Colonic mucosa (tissue), 4 donors: ENCODE results near the gene ZNF282. TPM values are rescaled to one million over a fixed set of nuclear protein-coding genes. Genes with fewer than 3 reads are reported as not detected.

Source experiments
- DNase-seq: peaks from one replicate; pipeline ENCODE4 v3.0.0-alpha.2; 2020
- H3K27ac ChIP-seq: fragments of 200-600 bp; one replicate; pipeline ENCODE4 v1.8.0; 2021
- H3K27me3 ChIP-seq: fragments of 200-600 bp; one replicate; pipeline ENCODE4 v1.8.0; 2021
- H3K36me3 ChIP-seq: fragments of 200-600 bp; one replicate; pipeline ENCODE4 v1.8.0; 2021
- H3K4me1 ChIP-seq: fragments of 200-600 bp; one replicate; pipeline ENCODE4 v1.8.0; 2021; ENCODE audit warnings: mild to moderate bottlenecking
- H3K4me3 ChIP-seq: fragments of 200-600 bp; one replicate; pipeline ENCODE4 v1.8.0; 2021
- H3K9ac ChIP-seq, 2 donors: one replicate each; pipeline ENCODE4 v1.7.0; 2013; ENCODE audit warnings: control low read depth in 2 of 2, low read depth in 2 of 2, low read length in 2 of 2
- H3K9me3 ChIP-seq: fragments of 200-600 bp; one replicate; pipeline ENCODE4 v1.8.0; 2021
- intact Hi-C: fragments of 100-400 bp; cut with DNase I; formaldehyde crosslinking; loops from one replicate; pipeline ENCODE4 v1.14.1; 2022
- total RNA-seq, 2 donors: library from RNA; stranded (reverse); fragmentation: NEBNext Ultra II Directional in 1 of 2; extraction: Animal tissue kit (Norgen Biotek cat#: 25700) in 1 of 2; gene quantifications; one replicate each; pipeline ENCODE4 v1.2.1, GENCODE V29; 2021
- TF ChIP-seq, protein P1 (sequence below): fragments of 200-600 bp; IDR thresholded peaks from one replicate; pipeline ENCODE4 v1.8.0; 2022; ENCODE audit warnings: antibody characterized with exemption, mild to moderate bottlenecking
- donor health status: healthy.
- donor health status: DM: no; HTN: no; CAD: no.
- donor health status: DM: no; HTN: no; CAD: no.

The ZNF282 gene
- total RNA-seq, 2 donors from 2014 or later: 24.1 to 31.5 TPM

DNA sequence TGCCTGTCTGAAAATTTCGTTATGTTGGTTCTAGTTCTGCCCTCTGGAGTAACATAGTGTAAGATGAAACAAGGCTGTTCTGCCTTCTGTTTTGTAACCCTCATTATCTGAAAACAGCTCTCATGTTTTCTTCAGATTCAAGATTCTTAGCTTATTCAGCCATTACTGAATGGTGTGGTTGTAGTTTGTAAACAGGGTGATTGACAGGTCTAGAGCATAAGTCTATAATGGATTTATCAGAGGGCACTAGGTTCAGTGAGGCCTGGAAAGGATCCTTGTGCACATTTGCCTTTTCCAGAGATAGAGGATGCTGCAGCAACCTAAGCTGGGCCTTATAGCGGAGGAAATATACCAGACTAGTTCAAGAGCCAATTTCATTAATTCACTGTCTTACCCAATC lies 42.0 kb upstream of the ZNF282 start:
- intact Hi-C loops: no loop called here
- Histone ChIP-seq H3K27ac (no peak overlapping the region), H3K27me3 (no peaks in the 10 kb centered on the region), H3K4me3 (no peak overlapping the region), H3K4me1 (no peaks in the 10 kb centered on the region), H3K9ac (no peak overlapping the region), H3K9me3 (no peaks in the 10 kb centered on the region), H3K36me3 (no peaks in the 10 kb centered on the region)
- no peak for DNase-seq
- TF ChIP-seq, protein P1, sequence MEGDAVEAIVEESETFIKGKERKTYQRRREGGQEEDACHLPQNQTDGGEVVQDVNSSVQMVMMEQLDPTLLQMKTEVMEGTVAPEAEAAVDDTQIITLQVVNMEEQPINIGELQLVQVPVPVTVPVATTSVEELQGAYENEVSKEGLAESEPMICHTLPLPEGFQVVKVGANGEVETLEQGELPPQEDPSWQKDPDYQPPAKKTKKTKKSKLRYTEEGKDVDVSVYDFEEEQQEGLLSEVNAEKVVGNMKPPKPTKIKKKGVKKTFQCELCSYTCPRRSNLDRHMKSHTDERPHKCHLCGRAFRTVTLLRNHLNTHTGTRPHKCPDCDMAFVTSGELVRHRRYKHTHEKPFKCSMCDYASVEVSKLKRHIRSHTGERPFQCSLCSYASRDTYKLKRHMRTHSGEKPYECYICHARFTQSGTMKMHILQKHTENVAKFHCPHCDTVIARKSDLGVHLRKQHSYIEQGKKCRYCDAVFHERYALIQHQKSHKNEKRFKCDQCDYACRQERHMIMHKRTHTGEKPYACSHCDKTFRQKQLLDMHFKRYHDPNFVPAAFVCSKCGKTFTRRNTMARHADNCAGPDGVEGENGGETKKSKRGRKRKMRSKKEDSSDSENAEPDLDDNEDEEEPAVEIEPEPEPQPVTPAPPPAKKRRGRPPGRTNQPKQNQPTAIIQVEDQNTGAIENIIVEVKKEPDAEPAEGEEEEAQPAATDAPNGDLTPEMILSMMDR: no peak

DNA sequence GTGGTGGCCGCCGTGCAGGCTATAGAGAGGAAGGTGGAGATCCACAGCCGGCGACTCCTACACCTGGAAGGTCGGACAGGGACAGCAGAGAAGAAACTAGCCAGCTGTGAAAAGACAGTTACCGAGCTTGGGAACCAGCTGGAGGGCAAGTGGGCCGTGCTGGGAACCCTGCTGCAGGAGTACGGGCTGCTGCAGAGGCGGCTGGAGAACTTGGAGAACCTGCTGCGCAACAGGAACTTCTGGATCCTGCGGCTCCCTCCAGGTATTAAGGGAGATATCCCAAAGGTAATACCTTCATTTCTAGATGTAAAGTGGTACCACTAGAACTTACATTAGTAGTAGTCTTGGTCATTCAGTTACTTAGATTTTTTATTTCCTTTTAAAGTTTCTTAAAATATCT lies 41.3 kb upstream of the ZNF282 start:
- intact Hi-C loops: no loop called here
- Histone ChIP-seq H3K4me3 (no peak overlapping the region), H3K9ac (no peak overlapping the region), H3K27ac (no peak overlapping the region), H3K9me3 (no peaks in the 10 kb centered on the region), H3K36me3 (no peaks in the 10 kb centered on the region), H3K27me3 (no peaks in the 10 kb centered on the region), H3K4me1 (no peaks in the 10 kb centered on the region)
- TF ChIP-seq, protein P1: no peak
- DNase-seq: no peak

DNA sequence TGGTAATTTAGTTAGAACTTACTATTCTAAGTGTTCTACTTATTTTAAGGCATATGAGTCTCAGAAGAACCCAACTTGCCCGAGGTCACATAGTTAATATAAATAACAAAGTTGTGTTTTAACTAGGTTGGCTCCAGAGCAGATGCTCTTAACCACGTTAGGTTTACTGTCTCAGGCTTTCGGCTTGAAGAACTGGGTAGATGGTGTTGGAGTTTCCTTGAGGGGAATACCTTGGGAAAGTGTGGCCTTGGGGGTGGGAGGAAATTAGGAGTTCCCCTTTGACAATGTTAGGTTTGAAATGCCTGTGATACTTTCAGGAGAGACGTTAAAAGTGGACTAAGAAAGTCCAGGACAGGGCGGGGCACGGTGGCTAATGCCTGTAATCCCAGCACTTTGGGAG lies 38.4 kb upstream of the ZNF282 start:
- Histone ChIP-seq H3K36me3 (no peaks in the 10 kb centered on the region), H3K4me3 (no peak overlapping the region), H3K9me3 (no peaks in the 10 kb centered on the region), H3K27me3 (no peaks in the 10 kb centered on the region), H3K4me1 (no peaks in the 10 kb centered on the region), H3K9ac (no peak overlapping the region), H3K27ac (no peak overlapping the region)
- intact Hi-C loops: no loop called here
- DNase-seq: no peak
- TF ChIP-seq, protein P1: no peak

DNA sequence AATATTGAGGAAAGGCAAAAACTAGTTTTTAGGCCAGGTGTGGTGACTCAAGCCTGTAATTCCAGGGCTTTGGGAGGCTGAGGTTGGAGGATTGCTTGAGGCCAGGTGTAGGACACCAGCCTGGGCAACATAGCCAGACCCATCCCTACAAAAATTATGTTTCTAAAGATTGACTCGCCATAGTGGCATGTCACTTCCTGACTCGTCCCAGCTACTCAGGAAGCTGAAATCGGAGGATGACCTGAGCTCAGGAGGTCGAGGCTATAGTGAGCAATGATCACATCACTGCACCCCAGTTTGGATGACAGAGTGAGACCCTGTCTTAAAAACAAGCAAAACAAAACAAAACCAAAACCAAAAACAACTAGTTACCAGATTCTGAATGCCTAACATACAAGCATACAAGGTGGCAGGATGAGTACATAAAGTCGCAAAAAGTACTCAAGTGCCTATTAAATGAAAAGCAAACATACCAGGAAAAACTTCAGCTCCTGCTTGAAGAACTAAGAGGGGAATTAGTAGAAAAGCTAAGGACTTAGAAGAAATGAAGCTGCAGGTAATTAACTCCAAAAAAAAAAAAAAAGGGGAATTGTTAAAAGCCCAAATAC lies 34.0 kb upstream of the ZNF282 start:
- H3K4me3 ChIP-seq: no peak overlapping the region
- no peak for DNase-seq
- H3K9me3 ChIP-seq: no peaks in the 10 kb centered on the region
- H3K27me3 ChIP-seq: no peaks in the 10 kb centered on the region
- no peaks in the 10 kb centered on the region for H3K36me3 ChIP-seq
- TF ChIP-seq, protein P1: no peak
- H3K4me1 ChIP-seq: no peaks in the 10 kb centered on the region
- no peak overlapping the region for H3K9ac ChIP-seq
- intact Hi-C loops: no loop called here
- no peak overlapping the region for H3K27ac ChIP-seq

DNA sequence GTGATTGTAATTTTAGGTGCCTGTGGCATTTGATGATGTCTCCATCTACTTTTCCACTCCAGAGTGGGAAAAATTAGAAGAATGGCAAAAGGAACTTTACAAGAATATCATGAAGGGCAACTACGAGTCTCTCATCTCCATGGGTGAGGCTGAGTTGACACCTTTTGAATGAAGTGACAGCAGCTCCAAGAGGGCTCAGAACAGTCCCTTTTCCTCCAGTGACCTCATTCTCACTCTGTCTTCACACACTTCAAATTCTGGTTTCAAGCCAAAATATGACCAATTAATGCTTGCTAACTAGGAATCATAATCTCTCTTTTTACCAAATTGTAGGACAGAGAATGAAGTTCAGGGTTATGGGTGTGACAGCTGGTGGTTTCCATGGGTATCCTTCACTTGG lies 29.2 kb upstream of the ZNF282 start:
- no peaks in the 10 kb centered on the region for H3K4me1 ChIP-seq
- H3K27ac ChIP-seq: no peak overlapping the region
- H3K9ac ChIP-seq: no peak overlapping the region
- peaks cover 6% of the 10 kb centered on the region for H3K36me3 ChIP-seq
- H3K9me3 ChIP-seq: no peaks in the 10 kb centered on the region
- H3K27me3 ChIP-seq: no peaks in the 10 kb centered on the region
- DNase-seq: no peak
- no peak overlapping the region for H3K4me3 ChIP-seq
- TF ChIP-seq, protein P1: no peak
- intact Hi-C loops: no loop called here
